Hindlimb muscle (tissue), 1 donor: Measurements from ENCODE around the gene TET3. TPM values are rescaled to one million over a fixed set of nuclear protein-coding genes. Genes with fewer than 3 reads are reported as not detected.
A peak's percentile ranks its signal among the peaks of the same experiment; 100 is the strongest.
"Not testable (repeated sequence)": the region's sequence is repeated elsewhere in the genome, so short reads cannot be mapped to it uniquely, and the experiment has no call there.

Experiments
- DNase-seq: peaks from one replicate; pipeline ENCODE4 v3.0.0-alpha.2; 2013
- polyA plus RNA-seq: library from polyadenylated mRNA; unstranded; fragments of 120-200 nt; gene quantifications from one replicate; pipeline ENCODE4 v1.2.1, GENCODE V29; 2013; ENCODE audit not compliant: insufficient read length

The TET3 gene
- 11.4 TPM for polyA plus RNA-seq

DNA sequence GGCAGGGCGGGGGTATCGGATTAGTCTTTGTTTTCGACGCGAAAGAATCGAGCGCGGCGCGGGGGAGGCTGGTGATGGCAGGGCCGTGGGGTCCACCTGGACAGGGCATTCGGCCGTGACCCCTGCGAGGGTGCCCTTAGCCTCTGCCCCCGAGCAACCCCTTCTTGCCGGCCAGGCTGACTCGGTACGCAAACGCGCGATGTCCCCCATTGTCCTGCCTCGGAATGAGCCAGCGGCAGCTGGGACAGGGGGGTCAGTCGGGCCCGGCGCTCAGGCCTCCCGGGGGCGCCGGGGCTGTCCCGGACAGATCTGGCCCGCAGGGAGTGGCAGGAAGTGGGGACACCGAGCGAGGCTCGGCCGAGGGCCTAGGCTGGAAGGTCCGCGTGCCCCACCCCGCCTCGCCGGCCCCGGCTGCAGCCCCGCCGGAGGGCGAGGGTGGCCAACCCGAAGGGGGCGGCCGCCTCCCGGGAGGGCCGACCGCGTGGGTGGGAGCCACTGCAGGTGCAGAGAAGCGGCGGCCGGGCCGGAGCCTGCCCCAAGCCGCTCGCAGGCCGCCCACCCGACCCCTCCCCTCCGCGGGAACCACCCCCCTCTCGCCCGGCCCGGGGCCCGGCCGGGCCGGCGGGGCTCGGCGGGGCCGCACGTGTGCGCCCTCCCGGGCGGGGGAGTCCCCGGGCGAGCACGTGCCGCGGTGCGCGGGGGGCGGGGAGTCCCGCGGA is at the start of gene TET3:
Gene TET3 (plus strand): TSS at position 708 of the 719 bp plus-strand sequence. CDS start 1,494 bp downstream, outside the sequence.
- DNase-seq = no peak

DNA sequence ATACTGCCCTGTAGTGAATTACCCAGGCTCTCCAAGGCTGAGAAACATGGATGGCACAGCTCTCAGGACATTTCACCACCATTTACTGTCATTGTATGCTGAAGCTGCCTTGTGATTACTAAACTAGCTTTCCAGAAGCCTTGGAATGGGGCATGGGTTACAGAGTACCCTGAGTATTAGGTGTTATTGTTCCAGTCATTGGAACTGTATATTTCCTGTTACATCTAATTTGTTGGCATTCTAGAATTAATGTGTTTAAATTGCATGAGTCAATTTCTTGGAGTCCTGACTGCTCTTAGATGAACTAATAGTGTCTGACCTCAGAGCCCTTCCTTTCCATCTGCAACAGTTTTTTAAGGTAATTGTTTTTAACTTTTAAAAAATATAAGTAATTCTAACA is 49.1 kb upstream of the TET3 start:
- no peak for DNase-seq

DNA sequence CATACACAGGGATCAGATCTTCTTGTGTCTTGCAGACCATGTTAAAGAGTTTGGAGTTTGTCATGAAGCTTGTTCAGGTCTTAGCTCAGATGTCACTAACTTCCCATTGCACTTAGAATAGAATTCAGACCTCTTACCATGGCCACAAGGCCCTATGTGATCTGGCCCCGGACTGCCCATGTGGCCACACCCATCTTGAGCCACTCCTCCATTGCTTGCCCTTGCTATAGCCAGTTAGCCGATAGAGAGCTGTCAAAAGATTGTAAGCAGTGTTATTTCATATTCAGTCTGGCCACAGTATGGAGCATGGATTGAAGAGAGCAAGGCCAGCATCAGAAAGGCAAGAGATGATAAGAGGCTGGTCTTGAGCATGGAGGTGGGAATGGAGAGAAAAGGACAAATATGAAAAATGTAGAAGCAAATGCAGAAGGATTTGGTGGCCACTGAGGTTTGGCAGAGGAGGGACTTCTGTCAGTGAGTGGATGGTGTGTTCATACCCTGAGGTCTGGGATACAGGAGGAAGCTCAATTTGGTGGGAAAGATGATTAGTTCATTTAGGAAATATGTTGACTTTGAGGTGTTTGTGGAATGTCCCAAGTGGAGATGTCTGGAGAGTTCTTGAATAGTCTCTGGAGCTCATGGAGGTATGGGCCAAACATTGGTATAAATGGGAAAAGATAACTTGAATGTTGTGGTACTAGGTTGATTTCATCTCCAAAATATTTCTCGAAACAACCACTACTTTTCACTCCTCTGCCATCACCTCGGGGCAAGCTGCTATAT is 47.4 kb upstream of the TET3 start:
- DNase-seq = no peak

DNA sequence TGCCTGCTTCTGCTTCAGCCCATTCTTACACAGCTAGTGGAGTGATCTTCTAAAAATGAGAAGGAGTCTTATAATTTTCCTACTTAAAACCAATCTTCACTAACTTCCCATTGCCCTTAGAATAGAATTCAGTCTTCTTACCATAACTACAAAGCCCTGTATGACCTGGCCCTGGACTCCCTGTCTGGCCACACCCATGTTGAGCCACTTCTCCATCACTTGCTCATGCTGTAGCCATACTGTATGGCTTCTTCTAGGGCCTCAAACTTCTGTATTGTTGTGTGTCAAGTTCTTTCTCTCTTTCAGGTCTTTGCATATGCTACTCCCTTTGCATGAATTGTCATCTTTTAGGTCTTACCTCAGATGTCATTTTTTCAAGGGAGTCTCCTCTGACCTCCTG is 46.8 kb upstream of the TET3 start:
- DNase-seq = no peak

DNA sequence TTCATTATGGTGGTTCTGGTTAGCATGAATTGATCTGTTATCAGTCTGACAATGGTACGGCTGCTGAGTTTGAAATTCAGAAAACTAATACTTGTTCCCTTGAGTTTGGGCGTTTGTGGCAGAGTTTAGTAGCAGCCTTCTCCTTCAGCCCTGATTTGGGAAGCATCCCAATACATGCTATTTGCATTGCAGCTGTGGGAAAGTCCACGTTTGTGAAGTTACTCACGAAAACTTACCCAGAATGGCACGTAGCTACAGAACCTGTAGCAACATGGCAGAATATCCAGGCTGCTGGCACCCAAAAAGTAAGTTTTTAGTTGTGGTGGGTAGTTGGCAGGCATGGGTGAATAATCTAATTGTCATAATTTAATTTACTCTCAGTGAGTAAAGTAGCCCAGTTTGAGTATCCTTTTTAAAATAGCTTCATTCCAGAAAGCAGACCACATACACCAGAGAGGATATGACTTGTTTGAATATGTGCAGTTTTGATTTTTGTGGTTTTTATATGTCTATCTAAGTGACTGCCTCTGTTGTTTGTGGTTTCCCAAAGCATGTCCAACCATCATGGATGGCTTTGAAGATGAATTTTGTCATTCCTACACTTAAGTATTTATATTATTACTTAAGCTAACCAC is 45.9 kb upstream of the TET3 start:
- no peak for DNase-seq

DNA sequence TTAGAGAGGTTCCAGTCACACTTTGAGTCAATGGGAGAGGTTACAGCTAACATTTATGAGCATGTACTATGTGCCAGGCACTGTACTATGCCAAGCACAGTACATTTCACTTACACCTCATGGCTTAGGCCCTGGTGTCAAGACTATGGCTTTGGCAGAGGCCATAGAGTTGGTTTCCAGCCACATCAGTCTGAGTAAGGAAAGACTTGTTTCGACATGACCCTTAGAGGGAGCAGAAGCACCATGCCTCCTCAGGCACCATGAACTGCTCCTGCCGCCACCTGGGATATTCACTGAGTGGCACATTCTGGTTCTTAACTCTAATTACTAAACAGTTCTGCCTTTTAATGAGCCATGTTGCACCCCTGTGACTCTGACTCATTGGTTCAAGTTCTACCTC is 45.3 kb upstream of the TET3 start:
- DNase-seq = no peak

DNA sequence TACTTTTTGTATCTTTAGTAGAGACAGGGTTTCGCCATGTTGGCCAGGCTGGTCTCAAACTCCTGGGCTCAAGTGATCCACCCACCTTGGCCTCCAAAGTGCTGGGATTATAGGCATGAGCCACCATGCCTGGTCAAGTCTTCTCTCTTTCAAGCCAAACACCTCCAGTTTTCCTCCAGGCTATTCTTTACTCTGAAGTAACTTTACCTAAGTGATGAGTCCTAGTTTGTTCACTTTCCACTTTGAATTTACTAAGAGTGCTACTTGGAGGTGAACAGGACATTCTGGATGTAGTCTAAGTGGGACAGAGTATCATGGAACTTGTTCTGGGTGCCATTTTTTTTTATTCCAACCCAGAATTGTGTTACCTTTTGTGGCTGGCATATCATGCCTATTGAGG is 44.6 kb upstream of the TET3 start:
- DNase-seq = not testable (repeated sequence)

DNA sequence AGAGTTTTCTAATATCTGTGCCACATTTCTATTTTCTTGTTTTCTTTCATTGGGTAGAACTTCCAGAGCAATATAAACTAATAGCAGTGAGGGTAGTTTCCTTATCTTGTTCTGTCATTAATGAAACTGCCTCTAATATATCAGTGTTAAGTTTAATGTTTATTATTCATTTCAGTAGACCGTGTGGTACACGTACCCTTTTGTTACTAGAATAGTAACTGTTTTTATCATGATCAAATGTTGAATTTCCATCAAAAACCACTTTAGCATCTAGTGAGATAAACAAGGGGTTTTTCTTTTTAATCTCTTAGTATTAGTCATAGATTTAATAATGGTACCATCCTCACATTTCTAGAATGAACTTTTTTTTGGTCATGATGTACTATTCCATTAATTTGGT is 42.0 kb upstream of the TET3 start:
- no peak for DNase-seq

DNA sequence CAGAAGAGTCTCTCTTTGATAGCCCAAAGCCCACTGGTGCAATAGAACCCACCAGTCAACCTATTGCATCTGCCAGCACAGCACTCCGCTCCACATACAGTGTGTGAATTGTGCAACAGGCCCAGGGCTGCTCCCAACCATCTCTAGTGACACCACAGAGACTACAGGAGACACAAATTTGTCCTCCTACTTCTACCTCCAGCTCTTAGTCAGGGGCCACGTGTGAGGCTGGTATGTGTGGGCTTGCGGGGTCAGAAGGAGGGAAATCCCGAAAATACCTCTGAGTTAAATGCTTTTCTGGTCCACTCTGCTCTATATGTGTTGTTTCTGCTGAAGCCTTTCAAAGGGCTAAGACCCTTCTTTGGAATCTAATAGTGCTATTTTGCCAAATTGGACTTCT is 40.0 kb upstream of the TET3 start:
- no peak for DNase-seq

DNA sequence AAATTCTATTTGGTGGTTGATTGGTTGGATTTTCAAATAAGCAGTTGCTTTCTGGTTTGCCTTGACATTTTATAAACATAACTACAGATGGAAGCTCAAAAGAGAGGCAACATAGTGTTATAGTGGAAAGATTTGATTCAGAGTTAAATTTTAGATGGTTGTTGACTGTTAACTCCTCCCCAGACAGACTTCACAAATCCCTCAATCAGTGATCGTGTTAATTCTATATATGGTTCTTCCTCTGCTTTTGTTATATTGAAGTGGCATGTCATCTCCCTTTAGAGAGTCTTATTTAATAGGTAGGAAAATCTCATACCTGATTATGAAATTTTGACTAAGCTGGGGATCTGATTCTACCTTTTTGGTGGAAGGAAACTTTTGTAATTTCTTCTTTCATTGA is 38.5 kb upstream of the TET3 start:
- DNase-seq = no peak

DNA sequence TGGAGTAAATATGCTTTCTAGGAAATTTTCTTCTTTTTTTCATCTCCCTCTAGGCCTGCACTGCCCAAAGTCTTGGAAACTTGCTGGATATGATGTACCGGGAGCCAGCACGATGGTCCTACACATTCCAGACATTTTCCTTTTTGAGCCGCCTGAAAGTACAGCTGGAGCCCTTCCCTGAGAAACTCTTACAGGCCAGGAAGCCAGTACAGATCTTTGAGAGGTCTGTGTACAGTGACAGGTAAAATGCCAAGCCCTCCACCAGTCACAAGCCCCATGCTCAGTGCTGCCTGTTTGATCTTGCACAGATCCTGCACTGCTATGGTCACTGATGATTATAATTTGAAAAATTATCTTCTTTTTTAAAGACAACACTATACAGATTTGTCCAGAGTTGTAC is 38.0 kb upstream of the TET3 start:
- no peak for DNase-seq

DNA sequence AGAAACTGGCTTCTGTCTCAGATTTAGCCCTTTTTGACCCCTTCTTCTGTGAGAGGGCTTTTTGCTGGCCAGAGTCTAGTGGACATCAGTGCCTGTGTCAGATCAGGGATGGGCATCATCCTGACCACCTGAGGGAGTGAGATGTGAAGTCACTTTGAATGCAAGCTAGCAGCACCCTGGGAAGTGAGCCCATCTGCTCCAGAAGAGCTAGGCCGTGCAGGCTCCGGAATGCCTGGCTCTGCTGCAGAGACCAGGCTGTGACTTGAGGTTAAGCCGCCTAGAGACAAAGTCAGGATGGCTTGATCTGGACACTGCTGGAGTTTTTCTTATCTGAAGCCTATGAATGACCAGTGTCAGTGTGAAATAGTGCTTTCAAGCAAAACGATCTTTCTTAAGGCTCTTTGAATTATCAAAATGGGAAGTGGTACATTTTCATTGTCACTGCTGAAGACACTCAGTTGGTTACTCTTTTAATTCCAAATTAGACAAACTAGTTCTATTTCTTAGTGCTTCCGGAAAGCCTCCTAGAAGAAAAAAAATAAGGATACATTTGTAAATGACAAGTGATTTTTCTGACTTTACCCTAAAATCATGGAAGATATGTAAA is 37.2 kb upstream of the TET3 start:
- DNase-seq = no peak

DNA sequence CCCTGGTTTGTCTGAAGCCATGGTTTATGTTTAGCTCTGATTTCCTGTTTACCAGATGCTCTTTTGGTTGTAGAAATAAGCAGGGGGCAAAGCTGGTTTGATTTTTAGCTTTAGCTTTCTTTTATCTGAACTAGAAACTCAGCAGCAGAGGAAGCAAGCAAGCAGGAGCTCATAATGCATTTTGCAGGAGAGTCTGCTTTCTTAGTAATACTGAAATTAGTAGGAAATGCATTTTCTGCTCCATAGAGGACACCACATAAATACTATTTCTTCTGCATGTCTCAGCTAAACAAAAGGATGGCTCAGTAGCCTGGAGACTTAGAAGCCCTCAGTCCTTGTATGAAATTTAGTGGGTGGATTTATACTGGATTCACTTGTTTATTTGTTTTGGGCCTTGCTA is 34.9 kb upstream of the TET3 start:
- DNase-seq = no peak

DNA sequence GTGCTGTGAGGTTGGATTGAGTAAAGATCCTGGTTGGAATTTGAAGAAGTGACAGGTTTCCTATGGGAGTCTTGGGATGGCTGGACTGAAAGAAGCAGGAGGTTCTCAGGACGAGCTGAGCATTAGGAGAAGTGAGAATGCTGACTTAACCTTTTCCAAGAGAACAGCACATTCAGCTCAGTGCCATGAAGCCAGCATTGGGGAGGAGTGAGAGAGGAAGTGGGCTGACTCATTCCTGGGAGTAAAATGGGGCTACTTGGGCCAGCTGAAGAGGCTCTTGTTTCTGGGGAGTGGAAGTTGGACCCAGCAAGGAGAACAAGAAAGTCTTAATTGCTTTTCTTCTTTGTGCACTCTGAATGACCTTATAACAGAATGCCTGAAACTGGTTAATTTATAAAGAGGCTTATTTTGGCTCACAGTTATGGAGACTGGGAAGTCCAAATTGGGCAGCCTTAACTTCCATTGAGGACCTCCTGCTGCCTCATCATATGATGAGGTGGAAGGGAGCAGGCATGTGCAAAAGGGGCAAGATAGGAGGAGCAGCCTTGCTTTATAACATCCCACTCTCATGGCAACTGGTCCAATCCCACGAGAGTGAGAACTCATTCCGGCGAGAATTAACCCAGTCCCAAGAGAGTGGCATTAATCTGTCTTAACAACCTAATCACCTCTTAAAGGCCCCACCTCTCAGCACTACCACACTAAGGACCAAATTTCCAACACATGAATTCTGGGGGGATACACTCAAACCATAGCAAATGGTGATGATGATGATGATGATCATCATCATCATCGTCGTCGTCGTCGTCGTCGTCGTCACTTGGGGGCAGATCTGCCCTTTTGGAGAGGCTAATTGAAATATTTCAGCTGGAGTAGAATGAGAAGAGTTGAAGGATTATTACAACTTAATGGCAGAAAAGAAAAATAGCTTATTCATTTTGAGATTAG is 31.9 kb upstream of the TET3 start:
- peak; percentile 17 for DNase-seq

DNA sequence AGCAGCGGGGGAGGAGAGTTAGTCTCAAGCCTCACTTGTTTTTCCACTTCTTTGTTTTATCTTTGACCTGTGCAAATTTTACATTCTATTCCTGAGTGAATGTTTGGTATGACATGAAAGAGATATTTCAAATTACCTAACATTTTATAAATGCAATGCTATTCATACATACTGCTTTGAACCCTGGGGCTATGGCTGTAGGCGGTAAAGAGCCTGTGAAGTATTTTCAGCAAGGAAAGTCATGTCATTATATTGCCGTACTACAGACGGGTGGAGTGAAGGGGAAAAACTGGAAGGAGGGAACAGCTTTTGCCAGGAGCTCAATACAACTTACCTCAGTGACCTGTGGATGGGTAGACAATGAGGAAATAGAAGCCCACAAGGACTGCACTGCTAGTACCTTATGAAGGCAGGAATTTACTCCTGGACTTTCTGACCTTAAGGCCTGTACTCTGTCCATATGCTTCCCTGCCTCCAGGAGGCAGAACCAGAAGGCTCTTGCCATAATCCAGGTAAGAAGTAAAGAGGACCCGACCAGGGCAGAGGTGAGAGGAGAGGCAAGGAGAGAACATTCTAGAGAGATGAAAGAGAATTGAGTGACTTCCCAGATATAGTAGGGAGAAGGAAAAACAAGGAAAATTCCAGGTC is 28.4 kb upstream of the TET3 start:
- no peak for DNase-seq

DNA sequence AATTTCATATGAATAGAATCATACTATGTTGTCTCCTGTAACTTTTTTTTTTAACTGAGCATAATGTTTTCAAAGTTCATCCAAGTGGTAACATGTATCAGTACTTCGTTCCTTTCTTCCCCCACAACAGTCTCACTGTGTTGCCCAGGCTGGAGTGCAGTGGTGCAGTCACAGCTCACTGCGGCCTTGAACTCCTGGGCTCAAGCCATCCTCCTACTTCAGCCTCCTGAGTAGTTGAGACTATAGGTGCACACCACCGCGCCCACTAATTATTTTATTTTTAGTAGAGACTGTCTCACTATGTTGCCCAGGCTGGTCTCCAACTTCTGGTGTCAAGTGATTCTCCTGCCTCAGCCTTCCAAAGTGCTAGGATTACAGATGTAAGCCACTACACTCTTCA is 23.4 kb upstream of the TET3 start:
- DNase-seq = no peak

DNA sequence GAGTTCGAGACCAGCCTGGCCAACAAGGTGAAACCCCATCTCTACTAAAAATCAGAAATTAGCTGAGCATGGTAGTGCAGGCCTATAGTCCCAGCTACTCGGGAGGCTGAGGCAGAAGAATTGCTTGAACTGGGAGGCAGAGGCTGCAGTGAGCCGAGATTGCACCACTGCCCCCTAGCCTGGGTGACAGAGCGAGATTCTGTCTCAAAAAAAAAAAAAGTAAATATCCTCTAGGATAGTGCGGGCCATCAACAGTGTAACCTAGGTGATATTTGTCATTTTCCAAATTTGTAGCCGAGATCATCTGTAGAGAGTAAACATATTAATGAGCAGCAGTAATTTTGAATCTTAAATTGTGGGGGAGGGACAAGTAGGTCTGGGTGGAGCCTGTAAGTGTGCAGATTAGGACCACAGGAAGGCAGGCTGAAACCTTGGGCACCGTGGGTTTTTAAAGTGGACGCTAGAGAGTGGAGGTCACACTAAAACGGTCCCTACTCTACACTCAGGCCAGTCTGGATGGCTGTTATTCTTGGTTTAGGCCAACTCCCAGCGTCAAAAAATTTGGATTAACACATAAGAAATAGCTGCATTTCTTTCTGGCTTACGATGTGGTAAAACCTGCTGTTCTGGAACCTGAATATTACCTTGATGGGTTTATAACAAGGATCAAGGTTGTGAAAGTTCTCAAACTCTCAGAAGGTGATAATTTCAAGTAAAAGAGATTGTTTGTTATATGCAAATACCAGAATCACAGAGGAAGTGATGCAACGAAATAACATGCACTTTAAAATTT is 22.7 kb upstream of the TET3 start:
- DNase-seq = no peak

DNA sequence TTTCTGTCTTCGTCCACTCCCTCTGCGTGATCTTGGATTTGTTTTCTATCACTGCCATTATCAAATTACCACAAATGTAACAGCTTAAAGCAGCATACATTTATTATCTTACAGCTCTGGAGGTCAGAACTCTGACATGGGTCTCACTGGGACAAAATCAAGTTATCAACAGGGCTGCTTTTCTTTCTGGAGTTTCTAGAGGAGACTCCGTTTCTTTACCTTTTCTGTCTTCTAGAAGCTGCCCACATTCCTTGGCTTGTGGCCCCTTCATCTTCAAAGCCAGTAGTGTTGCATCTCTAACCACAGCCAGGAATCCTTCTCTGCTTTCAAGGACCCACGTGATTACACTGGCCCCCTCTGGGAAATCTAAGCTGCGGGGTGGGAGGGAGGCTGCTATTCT is 21.9 kb upstream of the TET3 start:
- DNase-seq = no peak

DNA sequence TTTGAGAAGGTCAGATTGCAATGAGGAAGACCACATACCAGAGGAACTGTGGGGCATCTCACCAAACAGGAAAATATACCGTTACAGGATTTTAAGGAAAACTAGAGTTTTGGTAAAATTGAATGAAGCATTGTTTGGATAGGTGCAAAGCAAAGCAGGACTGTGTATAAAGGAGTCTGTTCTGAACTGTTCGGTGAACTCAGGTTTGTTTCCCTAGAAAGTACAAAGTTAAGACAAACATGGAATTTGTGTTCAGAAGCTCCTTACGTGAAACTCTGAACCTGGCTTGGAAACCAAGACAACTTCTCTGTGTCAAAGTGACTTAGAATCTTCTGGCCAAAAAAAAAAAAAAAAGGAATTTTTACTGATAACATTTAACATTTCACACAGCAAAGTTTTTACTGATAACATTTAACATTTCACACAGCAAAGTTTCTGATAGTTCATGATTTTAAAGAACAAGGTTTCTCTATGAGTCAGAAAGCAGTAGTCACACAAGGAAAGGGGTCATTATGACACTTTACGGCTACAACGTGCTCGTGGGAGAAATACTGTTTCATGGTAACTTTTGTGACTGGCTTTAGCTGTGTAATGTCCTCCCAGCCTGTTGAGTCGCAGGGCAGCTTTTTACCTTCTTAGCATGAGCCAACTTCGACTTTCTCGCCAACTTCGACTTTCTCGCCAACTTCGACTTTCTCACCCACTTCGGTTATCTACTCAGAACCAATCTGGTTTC is 21.2 kb upstream of the TET3 start:
- no peak for DNase-seq

DNA sequence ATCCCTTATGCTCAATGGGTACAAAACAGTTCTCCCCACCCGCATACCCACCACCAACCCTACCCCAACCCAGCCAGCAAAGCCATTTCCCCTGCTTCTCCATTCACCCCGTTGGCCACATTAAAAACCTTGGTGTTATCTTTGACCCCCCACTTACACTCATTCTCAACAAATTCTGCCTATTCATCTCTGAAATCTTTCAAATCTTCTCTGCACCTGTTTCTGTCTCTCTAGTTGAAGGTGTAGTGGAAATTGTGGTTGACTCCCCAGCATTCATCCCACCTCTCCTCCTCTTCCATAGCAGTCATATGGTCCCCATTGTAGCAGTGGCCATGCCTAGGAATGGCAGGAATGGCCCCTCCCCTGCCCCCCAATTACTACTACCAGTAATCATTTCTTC is 20.5 kb upstream of the TET3 start:
- no peak for DNase-seq
